ENCODE data around the gene BTLA.
"Not testable (repeated sequence)": the region's sequence is repeated elsewhere in the genome, so short reads cannot be mapped to it uniquely, and the experiment has no call there.

Gene BTLA

DNA sequence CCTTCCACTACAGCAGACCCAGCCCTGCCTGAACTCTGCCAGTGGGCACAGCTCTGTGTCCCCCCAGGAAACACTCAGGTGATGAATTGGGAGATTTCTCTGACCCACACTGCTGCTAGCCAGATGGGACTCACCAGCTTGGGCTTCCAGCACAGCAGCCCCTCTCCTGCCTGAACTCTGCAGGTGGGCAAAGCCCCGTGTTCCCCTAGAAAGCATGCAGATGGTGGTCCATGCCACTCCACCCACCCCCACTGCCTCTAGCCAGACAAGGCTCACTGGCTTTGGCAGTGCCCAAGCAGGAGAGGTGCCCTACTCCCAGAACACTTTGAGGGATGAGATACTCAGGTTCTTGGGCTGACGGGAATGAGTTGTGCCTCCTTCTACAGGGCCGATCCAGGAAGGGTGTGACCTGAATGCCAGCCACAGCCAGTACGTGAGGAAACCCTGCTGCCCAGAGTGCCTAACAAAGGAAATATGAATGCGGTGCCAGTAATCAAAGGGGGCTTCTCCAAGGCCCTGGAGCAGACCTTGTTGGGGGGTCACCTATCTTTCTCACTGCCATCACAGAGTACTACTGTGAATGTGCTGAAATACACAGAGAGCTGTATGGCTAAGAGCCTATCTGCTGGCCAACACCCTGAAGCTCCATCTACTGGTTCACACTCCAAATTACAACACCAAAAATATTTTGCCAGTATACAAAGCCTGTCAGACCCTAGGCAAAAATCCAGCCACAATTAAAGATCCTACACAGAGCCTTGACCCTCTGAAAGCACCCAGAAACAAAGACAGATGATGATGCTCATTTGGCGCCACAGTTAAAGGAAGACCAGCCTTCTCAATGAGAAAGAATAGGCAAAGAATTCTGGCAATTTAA is 61.9 kb downstream of the BTLA start:
- DNase-seq, result no peak

DNA sequence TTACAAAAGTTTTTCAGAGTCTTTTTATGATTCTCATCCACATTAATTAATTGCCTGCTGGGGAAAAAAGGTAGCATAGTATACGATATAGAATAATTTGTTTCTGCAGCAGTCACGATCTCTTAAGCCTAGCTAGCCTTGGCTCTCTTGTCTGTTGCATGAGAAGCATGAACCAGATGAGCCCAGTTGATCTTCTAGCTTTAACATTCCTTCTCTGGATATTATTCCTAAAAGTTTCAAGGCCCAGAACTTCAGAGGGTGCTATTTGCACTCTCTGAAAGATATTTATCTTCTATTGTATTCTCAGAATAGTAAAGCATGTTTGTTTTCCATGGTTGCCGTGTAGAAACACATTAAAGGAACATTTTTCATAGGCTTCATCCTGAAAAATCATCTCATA is 69.3 kb downstream of the BTLA start:
- no peak for DNase-seq

DNA sequence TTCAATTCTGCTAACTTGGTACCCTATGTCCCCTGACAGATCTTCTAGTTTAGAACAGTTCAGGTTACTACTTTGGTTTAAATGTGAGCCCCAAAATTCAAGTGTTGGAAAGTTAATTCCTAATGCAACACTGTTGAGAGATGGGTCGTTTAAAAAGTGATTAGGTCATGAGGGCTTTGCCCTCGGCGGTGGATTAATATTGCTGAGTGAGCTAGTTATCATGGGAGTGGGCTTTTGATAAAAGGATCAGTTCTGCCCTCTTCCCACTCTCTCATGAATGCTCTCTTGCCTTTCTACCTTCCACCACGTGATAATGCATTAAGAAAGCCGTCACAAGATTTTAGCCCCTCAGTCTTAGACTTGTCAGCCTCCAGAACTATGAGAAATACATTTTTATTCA is 72.1 kb downstream of the BTLA start:
- no peak for DNase-seq

DNA sequence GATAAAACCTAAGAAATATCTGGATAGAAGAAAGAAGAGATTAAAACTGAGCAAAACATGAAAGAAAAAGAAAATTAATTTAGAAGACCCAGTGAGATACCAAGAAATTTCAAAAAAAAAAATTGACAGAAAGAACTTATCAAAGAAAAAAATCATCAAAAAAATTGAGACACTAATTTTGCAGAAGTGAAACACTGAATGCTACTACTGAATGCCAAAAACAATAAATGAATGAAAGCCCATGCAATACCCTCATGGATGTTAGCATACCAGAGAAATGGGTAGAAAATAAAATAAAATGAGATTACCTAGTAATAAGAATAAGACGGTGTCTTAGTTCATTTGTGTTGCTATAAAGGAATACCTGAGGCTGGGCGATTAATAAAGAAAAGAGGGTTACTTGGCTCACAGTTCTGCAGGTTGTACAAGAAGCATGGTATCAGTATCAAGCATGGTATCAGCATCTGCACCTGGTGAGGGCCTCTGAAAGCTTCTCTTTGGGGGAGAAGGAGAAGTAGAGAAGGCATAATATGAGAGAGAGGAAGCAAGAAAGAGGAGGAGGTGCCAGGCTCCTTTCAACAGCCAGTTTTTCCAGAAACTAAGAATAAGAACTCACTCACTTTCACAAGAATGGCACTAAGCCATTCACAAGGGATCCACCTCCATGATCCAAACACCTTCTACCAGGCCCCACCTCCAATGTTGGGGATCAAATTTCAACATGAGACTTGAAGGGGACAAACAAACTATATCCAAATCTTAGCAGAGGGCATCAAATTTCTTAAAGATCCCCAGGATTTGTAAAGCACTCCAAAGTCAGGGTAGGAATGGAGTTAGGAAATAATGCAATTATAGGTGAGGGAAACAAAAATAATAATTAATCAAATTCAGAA is 73.2 kb downstream of the BTLA start:
- DNase-seq, result no peak

DNA sequence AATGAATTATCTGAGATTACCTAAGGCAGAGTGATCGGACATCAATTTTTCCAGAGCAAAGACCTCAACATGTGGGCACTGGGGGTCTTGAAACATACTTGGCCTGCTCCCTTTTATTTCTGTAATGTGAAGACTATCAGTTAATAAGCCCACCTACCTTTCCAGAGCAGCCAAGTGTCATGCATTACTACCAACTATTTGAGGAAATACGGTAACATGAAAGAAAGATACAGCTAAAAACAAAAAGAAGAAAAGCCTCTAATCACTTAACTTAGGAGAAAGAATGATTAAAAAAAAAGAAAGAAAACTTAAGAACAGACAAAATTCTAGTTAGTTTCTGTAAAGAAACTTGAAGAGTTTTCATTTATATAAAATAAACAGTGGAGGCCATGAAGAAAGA is 73.9 kb downstream of the BTLA start:
- DNase-seq, result no peak

DNA sequence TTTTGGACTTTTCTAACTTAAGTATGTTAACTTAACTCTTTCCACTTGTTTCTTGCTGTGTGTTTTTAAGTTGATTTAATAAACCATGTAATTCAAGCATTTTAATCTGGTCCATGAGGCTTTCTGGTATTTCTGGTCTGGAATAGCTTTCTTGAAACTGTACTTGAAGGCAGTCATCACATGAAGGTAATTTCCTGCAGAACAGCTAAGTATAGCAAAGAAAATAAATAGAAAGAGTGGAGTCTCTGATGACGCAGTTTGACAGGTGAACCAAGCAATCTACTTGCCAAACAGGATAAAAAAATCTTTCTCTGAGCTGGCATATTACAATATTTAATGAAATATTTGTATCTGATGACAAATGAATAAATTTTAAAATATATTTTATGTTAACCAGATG is 74.9 kb downstream of the BTLA start:
- no peak for DNase-seq

DNA sequence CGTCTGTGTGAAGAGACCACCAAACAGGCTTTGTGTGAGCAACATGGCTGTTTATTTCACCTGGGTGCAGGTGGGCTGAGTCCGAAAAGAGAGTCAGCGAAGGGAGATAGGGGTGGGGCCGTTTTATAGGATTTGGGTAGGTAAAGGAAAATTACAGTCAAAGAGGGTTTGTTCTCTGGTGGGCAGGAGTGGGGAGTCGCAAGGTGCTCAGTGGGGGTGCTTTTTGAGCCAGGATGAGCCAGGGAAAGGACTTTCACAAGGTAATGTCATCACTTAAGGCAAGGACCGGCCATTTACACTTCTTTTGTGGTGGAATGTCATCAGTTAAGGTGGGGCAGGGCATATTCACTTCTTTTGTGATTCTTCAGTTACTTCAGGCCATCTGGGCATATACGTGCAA is 76.4 kb downstream of the BTLA start:
- not testable (repeated sequence) for DNase-seq

DNA sequence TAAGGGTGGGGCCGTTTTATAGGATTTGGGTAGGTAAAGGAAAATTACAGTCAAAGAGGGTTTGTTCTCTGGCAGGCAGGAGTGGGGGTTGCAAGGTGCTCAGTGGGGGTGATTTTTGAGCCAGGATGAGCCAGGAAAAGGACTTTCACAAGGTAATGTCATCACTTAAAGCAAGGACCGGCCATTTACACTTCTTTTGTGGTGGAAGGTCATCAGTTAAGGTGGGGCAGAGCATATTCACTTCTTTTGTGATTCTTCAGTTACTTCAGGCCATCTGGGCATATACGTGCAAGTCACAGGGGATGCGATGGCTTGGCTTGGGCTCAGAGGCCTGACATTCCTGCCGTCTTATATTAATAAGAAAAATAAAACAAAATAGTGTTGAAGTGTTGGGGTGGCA is 80.7 kb downstream of the BTLA start:
- not testable (repeated sequence) for DNase-seq

DNA sequence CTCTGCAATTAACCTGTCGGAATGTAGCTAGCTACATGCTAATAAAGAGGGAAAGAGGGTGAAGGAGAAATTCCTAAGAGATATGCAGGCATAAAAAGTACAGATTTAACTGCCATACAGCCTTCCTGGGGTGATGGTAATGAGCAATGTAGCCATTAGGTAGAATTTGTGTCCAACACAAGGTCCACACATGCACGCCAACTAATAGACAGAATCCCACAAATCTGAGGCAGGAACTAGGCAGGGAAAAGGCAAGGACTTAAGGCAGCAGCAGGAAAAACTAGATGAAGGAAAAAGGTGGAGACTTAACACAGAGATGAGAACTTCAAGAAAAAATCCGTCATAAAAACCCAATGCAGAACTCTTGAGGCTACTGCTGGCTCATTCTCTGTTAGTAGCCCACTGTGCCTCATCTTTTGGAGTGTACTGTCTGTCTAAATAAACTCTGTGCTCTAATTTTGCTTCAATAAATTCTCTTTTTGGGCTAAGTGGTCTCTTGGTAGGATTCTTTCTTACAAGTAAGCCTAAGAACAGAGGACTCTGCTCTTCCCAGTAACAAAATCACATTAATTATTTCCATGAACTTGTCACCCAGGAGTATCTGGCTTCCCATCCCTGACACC is 81.5 kb downstream of the BTLA start:
- DNase-seq, result no peak

DNA sequence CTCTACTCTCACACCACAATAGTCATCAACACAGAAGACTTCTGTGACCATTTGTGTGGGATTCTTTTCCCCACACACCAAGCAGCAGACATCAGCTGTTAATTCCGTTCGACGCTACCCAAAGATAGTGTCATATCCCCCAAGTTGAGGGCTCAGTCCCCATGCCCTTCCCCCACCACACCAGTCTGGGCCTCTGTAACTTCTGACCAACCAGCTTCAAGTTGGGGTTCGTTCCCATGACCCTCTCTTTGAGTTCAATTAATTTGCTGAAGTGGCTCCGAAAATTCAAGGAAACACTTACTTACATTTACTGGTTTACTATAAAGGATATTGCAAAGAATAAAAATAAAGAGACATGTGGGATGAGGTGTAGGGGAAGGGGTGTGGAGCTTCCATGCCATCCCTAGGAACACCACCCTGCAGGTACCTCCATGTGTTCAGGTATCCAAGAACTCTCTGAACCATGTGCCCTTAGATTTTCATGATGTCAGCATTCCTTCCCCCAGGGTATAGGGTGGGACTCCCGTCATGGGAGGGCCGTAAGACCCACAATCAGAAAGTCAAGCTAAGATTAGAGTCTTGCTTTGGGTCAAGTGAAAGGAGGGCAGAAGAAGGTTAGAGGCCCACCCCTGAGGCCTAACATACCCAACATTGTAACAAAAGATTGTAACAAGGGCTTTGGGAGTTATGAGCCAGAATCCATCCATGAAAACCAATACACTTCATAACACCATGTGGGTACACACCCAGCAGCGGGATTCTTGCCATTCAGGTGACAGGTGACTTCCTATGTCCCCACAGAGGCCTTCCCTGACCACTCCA is 82.7 kb downstream of the BTLA start:
- no peak for DNase-seq

DNA sequence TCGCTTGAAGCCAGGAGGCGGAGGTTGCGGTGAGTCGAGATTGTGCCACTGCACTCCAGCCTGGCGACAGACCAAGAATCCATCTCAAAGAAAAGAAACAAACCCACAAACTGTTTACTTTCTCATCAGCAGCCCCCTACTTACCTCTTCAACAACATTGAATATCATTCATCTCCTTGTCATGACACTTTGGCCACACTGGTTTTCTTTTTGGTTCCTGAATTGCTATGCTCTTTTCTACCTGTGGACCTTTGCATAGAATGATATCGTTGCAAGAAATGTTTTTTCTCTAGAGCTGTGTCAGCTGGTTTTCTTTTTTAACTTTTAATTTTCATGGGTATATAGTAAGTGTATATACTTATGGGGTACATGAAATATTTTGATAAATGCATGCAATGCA is 83.9 kb downstream of the BTLA start:
- no peak for DNase-seq
